Stimulated activated CD4-positive, alpha-beta T cell treated with anti-CD3 and anti-CD28 coated beads, Interleukin-1b, Interleukin-23, amount 100 ng/mL, for 4 hours (primary cell): ENCODE measurements around the gene OAF.

ENCODE experiments used
- DNase-seq, 2 donors: peaks; one replicate each; pipeline ENCODE4 v3.0.0-alpha.2; 2020; ENCODE audit warnings: low read depth in 2 of 2

Gene OAF

DNA sequence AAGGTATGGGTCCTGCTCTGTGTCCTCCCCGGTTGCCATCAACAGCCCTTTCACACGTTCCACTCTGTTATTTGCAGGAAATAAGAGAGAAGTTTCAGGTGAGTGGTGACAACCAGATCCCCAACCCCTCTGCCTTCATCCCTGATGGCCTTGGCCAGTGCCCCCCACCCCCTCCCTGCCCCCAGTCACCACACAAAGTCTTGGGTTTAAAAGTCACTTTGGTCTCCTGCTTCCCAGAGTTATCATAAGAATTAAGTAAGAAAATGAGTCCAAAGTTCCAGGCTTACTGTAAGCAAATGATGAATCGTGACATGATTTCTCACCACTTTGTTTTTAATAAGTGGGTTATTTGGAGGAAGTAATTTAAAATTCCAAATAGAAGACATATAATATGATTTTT, 9.2 kb upstream of the OAF start:
- DNase-seq, result no peak

DNA sequence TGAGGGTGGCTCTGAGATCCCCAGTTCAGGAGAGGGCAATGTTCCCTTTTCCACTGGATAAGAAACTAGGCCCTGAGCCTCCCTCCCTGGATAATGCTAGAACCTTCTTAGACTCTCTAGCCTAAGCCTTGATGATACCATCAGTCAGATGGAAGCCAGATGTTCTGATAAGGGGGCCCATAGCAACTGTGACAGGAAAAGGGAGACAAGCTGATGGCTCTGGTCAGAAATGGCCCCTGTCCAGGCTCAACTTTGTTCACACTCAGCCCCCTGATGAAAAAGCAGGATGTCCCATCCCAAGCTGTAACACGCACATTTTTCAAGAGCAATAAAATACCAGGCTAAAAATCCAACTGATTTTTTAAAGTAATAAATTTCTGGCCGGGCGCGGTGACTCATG, 7.2 kb upstream of the OAF start:
- DNase-seq, result no peak

DNA sequence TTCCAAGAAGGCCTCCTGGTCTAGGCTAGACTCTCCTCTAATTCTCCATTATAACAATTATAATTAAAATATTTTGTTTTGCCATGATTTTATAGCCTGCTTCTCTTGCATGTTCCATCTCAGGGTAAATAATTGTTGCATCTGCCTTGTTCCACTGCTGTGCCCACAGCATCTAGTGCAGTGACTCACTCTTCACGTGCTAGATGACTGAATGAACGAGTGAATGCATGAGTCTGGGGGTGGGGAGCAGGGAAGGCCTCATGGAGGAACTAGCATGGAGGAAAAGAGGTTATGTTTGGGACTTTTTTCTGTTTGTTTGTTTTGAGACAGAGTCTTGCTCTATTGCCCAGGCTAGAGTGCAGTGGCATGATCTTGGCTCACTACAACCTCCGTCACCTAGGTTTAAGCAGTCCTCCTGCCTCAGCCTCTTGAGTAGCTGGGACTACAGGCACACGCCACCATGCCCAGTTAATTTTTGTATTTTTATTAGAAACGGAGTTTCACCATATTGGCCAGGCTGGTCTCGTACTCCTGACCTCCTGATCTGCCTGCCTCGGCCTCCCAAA, 5.2 kb upstream of the OAF start:
- DNase-seq, result no peak

DNA sequence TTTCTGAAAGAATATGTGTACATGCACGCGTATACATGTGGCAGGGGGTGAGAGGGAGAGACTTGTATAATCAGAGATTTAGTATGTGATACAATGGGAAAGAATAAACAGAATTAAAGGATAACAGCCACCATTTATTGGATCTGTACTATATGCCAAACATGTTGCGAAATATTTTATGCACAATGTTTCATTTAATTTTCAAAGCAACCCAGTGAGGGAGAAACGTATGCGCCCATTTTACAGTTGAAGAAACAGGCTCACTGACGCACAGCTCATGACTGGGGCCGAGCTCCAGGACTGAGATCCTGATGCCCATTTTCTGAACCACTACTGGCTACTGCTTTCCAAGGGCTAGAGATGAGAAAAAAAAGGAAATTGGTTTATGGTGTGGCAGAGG, 3.3 kb upstream of the OAF start:
- no peak for DNase-seq

DNA sequence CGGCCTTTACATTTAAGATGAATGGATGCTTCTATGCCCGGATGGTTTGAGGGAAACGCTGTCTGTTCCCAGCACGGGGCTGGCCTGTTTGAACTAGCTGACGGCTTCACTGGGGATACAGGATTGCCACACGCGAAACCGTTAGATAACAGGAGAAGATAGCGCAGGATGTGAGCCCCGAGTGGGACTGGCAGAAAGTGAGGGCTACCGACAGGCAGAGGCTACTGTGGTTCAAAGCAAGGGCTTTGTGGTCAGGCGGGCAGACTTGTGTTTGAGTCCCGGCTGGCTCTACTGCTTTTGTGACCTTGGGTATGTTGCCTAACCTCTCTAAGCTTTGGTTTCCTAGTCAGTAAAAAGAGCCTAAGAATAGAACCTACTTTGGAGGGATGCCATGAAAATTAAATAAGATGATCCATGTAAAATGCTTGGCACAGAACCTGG, 2.8 kb upstream of the OAF start:
- no peak for DNase-seq

DNA sequence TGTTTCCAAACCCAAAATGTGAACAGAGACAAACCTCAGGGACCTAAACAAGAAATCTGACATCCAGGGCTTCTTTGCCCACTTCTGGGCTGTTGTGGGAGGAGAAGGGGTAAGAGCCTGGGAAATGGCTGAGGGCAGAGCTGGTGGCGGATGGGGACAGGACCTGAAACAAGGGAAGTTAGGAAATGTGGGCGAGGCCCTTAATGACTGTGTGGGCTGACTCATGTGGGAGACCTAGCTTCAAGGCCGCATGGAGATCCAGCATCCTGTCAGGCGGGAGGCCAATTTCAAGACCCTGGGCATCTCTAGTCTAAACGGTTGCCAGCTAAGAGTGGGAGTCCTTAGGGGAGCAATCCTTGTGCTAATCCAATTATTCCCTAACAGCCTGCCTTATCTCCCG, 2.1 kb upstream of the OAF start:
- no peak for DNase-seq

DNA sequence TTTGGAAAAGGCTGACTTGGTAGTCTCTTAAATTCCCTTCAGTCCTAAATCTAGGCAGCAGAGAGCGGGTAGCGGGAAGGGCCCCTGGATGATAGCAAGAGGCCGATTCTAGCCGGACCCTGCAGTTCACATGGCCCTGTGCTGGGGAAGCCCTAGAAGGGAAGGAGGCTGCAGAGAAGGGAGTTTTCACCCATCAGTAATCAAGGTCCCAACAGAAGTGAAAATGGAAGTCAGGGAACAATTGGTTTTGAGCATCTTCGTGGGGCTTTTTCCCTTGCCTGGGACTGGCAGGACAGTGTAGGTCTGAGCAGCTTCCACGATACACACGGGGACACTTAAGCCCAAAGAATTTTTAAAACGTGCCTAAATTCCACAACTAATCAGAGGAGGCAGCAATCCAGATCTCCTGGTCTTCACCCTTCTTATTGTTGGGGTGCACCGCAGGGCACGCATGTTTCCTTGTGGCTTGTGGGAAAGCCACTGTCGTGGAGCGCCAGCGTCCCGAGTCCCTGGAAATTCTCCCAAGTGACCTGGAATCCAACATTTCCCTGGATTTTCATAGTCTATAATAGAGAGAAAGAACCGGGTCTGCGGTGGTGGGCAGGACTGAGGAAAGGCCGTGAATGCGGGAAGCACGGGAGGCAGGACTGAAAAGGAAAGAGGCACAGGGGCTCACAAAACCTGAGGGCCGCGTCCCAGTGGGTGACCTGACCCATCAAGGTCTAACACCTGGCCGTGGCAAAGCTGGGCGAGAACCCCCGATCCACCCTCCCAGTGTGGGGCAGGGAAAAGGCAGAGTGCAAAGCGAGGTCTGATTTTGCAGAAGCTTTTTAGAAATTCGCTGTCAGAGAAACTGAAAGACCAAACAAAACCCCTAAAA, 846 bp upstream of the OAF start:
- no peak for DNase-seq

DNA sequence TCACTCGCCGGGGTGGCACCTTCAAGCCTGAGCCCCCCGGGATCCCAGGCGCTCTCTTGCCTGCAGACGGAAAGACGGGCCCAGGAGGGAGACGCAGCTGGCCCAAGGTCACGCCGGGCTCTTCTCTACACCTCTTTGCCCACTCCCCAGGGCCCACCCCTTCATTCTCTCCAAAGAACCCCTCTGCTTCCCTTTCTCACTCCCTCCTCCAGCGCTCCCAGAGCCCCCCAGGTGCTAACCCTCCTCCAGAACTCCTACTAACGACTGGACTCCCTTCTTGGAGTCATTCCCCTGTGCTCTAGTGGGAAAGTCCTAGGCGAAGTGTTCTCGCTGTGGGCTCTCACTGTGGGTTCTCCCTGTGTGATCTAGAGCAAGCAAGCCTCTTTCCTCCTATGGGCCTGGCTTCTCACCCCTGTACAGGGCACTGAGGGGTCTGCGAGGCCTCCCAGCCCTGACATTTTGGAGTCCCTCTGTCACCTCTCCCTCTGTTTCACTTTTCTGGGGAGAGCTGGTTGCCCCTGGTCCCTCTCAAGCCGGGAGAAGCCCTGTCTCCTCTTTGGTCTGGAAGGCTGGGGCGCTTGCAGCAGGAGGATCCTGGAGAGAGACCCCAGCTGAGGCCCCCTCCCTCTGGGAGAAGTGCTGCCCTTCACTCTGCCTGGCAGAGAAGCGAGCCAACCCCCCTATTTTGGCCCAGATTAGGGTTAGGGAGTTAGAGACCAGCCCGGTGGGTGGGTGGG, 858 bp downstream of the OAF start:
- no peak for DNase-seq

DNA sequence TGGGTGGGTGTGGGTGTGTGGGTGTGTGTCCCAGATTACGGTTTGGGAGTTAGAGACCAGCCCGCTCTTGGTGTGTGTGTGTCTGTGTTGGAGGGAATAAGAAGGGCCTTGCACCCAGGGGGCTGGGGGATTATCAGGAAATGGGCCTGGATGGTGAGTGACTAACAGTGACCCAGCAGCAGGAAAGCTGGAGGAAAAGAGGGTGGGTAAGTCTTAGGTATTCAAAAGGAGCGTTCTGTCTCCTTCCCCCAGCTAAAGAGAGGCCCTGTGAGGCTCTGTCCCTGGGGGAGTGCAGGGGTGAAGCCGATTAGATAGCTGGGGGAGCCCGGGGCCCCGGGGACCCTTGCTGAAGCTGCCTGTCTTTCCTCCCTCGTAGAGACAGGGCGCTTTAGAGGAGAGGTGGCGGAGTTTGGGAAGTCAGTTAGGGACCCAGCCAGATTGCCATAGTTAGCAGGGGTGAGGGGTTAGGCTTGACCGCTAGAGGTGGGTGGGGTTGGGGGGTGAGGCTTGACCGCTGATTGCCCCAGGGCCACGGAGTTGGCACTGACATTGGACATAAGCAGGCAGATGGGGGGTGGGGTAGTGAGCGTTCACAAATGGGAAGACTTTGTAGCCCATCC, 1.5 kb downstream of the OAF start:
- DNase-seq, result no peak

DNA sequence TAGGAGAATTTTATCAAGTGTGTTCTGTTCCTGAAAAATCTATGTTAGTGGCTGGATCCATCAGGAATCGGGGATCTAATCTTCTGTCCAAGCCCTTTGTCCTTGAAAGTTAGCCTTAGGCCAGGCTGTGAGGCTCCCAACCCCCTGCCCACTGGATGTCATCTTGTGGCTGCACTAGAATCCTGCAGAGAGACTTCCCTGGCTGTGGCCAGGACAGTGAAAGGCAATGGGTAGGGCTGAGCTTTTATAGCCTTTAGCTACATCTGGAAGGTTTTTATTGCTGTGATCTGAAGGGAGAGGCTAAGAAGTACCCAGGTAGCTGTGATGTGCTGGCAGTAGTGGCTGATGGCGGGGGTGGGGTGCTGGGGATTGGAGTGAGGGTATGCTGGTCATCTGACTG, 2.1 kb downstream of the OAF start:
- DNase-seq, result no peak

DNA sequence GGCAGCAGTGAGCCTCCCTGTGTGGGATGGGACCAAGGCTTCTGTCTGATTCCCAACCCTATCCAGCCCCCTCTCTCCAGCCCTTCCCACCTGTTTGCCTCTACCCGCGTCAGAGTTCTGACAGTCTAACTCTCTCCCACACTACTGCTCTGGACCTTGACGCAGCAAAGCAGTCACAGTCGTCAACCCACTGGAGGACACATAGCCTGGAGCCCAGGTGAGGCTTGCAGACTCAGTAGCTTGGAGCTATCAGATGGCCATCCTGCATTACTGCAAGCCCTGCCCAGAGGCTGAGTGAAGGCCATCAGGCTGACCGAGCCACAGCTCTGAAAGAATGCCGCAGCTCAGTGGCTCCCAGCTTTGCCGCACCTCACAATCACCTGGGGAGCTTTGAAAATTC, 3.7 kb downstream of the OAF start:
- DNase-seq, result no peak

DNA sequence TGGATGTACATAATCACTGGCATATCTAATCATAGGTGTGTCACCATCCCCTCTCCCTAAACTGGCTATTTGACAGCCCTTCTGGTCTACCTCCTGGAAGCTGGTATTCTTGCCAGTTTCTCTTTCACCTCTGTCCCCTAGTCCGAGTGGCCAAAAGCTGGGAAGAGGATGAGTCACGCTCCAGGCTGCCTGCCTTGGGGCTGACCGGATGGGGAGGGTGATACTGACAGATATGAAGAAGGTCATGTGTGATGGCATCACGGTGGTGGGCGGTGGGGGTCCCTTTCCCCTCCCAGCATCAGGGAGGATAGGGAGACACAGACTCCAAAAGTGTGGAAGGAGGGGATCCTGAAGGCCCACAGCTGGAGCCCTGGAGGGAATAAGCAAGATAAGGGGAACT, 4.8 kb downstream of the OAF start:
- DNase-seq, result no peak

DNA sequence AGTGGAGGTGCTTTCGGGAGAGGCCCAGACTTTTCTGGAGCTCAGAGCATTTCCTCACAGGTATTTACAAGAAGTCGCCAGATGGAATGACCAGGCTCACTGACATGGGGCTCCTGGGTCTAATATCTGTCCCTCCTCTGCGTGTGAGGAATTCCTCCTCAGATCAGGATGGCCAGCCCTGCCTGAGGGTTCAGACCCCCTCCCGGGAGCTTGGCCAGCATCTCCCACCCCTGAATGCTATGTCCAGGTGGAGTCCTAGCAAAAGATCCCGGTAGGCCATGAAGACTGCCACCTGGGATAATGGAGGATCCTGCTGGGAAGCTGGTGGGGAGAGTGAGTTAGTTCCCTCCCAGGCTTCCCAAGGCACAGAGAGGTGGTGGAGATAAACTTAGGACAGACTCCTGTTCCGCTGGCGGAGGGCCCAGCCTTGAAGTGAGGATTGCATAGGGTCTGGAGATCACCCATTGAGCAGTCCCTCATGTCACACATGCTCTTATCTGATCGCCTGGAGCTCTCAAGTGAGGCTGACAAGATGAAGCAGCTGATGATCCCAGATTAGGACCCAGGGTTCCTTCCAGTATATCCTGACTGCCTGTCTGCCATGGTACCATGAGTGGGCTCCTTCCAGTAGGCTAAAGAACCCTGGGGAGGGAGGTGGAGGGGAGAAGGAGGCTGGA, 5.7 kb downstream of the OAF start:
- DNase-seq, result no peak

DNA sequence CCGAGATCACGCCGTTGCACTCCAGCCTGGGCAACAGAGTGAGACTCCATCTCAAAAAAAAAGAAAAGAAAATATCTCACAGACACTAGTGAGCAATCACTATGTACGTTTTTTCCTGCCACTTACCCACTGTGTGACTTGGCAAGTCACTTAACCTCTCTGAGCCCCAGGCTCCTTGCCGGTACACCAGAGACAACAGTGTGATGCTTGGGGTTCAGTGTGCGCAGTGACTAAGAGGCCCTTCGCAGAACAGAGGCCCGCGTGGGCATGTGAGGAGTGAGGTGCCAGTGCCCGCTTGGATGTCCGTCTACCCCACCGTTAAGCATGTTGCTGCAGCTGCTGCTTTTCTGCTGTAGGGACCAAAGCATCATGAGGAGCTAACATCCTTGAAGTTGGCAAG, 6.7 kb downstream of the OAF start:
- no peak for DNase-seq

DNA sequence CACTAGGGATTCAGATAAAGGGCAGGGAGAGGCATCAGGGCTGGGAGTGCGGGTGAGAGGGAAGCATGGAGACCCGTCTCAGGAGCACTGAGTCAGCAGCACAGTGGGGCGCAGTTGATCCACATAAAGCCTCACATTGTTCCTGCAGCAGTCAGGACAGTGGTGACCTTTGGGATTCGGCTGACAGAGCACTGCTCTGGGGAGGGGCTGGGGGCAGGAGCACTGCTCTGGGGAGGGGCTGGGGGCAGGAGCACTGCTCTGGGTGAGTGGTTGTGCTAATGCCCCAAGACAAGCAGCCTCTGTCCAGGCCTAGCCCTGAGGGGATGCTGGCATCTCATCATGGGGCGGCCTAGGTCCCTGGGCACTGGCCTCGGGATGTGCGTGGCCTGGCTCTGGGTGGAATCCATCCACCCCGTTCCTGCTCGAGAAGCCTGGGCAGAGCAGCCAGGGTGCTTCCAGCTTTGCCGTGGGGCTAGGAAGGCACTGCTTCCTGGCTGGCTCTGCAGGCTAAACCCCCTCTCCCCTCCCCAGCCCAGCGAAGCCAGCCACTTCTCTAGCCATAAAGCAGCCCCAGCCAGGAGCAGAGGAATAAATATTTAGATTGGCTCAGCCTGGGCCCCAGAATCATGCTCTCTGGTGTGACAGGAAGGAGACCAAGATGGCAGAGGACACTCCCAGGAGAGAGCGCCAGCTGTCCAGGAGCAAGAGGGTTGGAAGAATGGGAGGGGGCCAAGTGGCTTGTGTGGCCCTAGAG, 7.3 kb downstream of the OAF start:
- no peak for DNase-seq

DNA sequence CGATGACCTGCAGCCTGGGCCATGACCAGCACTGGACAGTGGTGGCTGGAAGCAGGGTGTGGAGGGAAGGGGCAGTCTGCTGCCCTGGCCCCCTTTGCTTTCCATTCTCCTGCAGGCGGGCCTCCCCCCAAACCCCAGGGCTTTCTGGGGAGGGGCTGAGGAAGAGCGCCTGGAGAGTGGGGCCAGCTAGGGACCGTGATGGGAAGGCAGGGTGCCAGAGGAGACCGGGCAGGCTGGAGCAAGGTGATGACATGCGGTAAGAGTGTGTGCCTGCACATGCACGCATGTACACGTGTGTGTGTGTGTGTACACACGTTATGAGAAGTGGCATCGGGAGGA, 7.8 kb downstream of the OAF start:
- no peak for DNase-seq

DNA sequence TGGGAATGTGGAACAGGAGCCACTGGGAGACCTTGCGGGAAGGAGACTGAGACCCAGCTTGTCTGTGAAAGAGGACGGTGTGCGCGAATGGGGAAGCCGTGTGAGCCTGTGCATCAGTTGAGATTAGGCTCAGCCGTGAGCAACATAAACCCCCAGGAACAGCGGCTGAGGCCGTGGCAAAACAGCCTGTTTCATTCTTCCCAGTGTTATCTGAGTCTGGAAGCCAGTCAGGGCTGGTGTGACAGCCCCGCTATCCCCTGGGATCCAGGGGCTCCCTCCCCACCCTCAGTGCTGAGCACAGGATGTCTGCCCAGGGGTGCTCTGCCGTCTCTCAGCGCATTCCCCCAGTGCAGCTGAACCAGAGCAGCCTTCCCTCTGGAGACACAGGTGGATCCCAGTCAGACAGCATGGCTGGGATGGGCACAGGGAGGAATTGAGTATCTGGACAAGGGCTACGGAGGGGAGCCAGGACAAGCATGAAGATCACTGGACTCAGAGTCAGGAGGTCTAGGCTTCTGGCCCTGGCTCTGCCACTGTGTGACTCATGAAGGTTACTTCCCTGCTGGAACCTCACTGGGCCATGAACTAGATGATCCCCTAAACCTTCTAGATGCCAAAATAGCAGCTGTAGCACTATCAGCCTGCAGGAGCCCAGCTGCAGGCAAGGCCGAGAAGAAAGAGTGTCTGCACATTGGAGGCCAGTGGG, 8.6 kb downstream of the OAF start:
- DNase-seq, result no peak

DNA sequence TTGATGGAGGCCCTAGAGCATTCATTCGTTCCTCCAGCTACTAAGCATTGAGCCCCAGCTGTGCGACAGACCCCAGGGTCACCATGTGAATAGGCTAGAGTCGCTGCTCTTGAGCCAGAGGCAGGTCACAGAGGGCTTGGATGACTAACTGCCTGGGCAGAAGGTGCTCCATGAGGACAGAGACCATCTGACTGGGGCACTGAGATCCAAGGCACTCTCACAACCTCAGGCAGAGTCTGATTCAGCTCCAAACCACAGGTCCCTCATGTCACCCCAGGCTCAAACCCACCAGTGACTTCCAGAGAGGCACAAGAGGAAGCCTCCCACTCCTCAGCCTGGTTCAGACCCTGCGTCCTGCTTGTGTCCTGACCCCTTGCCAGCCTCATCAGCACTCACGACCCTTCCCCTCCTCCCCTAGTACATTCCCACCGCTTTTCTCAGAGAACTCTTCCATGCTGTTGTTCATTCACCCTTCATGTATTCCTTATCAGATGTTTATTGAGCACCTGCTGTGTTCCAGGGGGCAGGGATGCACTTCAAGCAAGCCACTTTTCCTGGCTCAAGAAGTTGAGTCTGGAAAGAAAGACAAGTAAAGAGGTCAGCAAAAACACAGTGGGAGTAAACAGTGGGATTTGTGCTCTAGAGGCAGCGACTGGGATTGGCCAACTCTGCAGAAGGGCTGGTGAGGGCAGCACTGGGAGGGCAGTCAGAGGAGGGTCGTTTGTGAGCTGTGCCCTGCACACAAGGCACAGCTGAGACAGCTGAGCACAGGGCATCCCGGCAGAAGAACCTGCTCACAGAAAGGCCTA, 9.3 kb downstream of the OAF start:
- no peak for DNase-seq

DNA sequence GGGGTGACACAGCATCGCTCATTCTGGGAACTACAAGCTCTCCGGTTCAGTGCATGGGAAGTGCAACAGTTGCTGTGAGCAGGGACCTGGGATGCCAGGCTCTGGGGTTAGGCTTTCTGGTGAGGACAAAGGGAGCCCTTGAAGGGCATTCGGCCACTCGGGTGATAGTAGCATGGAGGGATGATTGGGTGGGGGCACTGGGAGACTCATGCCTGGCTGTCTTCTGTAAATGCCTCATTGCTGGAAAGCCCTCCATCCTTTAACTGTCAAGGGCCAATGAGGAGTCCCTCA, 9.9 kb downstream of the OAF start:
- no peak for DNase-seq

DNA sequence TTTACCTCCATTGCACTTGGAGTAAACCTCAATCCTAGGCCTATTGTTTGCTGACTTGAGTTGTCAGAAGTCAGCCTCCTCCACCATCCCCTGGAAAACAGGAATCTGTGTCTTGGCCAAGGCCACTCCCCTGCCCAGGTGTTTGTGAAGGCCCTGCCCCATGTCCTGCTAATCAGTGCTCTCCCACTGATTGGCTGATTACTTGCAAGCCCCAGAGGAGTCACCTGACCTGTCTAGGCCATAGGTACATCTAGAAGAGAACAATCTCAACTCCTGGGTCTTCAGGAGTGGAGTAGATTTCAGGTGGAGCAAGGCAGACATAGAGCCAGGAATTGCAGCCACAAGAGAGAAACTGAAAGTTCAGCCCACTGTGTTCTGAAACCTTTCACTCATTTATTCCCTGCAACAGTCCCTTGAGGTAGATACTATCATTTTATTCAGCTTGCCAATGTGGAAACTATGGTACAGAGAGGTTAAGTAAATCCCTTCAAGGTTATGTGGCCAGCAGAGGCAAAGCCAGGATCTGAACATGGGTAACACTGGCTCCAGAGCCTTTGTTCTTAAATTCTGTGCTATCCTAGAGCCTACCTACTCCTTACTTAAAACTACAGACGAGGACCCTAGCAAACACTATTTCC, 10.4 kb downstream of the OAF start:
- no peak for DNase-seq
